Measurements from ENCODE around the gene MTCL1. TPM values are rescaled to one million over a fixed set of nuclear protein-coding genes. Genes with fewer than 3 reads are reported as not detected.

The MTCL1 gene
- total RNA-seq, 1 donor from 2014 or later = 54.4 TPM

DNA sequence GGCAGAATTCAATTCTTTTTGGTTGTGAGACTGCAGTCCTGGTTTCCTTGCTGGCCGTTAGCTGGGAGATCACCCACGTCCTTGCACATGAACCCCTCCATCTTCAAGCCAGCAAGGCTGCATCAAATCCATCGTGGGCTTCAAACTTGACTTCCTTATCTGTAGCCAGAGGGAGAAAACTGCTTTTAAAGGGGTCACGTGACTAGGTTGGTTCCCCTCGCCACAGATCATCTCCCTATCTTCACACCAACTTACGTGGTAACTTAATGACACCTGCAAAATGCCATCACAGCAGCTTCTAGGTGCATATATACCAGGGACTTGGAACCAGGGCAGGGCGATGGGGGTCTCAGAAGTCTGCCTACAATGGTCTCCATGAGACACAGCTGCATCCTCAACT, 169.5 kb downstream of the MTCL1 start:
- no peak overlapping the region for H3K4me3 Mint-ChIP-seq (ENCODE audit: unreplicated experiment)
- DNase-seq (ENCODE audit: low spot score) = no peak
- H3K9me3 Mint-ChIP-seq (ENCODE audit: low read depth) = no peaks in the 10 kb centered on the region

GRCh38 chr18:8876887-8877286, 171.5 kb downstream of the MTCL1 start:
- peaks cover 2% of the 10 kb centered on the region for H3K36me3 Mint-ChIP-seq (ENCODE audit: low read depth)
- no peak overlapping the region for H3K4me3 Mint-ChIP-seq (ENCODE audit: unreplicated experiment)
- TF ChIP-seq, protein P1, sequence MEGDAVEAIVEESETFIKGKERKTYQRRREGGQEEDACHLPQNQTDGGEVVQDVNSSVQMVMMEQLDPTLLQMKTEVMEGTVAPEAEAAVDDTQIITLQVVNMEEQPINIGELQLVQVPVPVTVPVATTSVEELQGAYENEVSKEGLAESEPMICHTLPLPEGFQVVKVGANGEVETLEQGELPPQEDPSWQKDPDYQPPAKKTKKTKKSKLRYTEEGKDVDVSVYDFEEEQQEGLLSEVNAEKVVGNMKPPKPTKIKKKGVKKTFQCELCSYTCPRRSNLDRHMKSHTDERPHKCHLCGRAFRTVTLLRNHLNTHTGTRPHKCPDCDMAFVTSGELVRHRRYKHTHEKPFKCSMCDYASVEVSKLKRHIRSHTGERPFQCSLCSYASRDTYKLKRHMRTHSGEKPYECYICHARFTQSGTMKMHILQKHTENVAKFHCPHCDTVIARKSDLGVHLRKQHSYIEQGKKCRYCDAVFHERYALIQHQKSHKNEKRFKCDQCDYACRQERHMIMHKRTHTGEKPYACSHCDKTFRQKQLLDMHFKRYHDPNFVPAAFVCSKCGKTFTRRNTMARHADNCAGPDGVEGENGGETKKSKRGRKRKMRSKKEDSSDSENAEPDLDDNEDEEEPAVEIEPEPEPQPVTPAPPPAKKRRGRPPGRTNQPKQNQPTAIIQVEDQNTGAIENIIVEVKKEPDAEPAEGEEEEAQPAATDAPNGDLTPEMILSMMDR (IDR thresholded peaks at IDR 0.05) = no peak
- no peaks in the 10 kb centered on the region for H3K4me1 Mint-ChIP-seq (ENCODE audit: low read depth)
- no peaks in the 10 kb centered on the region for H3K27me3 Mint-ChIP-seq (ENCODE audit: low read depth)
- H3K27ac Mint-ChIP-seq (ENCODE audit: unreplicated experiment) = no peak overlapping the region
- DNase-seq (ENCODE audit: low spot score) = no peak
- H3K9me3 Mint-ChIP-seq (ENCODE audit: low read depth) = no peaks in the 10 kb centered on the region

More for the DNA sequence above, 169.5 kb downstream of the MTCL1 start:
- H3K27me3 Mint-ChIP-seq (ENCODE audit: low read depth) = no peaks in the 10 kb centered on the region
- TF ChIP-seq, protein P1 (IDR thresholded peaks at IDR 0.05) = no peak
- H3K36me3 Mint-ChIP-seq (ENCODE audit: low read depth) = no peaks in the 10 kb centered on the region
- no peaks in the 10 kb centered on the region for H3K4me1 Mint-ChIP-seq (ENCODE audit: low read depth)
- no peak overlapping the region for H3K27ac Mint-ChIP-seq (ENCODE audit: unreplicated experiment)

DNA sequence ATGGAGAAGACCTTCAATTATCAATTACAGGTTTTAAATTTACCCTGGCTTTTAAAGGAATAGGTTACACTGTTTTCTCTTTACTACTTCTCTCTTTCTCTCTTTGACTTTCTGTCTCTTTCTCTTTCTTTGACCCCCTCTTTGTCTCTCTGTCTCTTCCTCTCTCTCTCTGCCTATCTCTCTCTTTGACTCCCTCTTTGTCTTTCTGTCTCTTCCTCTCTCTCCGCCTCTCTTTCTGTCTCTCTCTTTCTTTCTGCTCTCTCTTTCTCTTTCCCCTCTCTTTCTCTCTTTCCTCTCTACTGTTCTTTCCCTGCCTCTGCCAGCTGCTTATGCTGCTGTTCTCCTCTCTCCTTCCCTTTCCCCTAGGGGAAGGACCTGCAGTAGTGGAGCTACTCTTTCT, 175.7 kb downstream of the MTCL1 start:
- TF ChIP-seq, protein P1 (IDR thresholded peaks at IDR 0.05) = no peak
- Mint-ChIP-seq H3K4me1 (ENCODE audit: low read depth) (no peaks in the 10 kb centered on the region), H3K4me3 (ENCODE audit: unreplicated experiment) (no peak overlapping the region), H3K27me3 (ENCODE audit: low read depth) (no peaks in the 10 kb centered on the region), H3K9me3 (ENCODE audit: low read depth) (peaks cover 13% of the 10 kb centered on the region), H3K27ac (ENCODE audit: unreplicated experiment) (no peak overlapping the region), H3K36me3 (ENCODE audit: low read depth) (peaks cover 2% of the 10 kb centered on the region)
- no peak for DNase-seq (ENCODE audit: low spot score)

Other genes with a start within 250 kb of the MTCL1 start
- gene RAB12, start 96.1 kb upstream of the MTCL1 start, total RNA-seq = 40.9 to 44.6 TPM (median 41.3 TPM) in 3 replicates

All from chondrocyte (in vitro differentiated cells).